HFFc6 (cell line): ENCODE data around the gene FIS1. TPM values are rescaled to one million over a fixed set of nuclear protein-coding genes. Genes with fewer than 3 reads are reported as not detected.
A peak's percentile ranks its signal among the peaks of the same experiment; 100 is the strongest.

Source experiments
- DNase-seq: peaks from one replicate; pipeline ENCODE4 v3.0.0-alpha.2; 2018
- H3K27ac Mint-ChIP-seq: 2 replicates; pipeline ENCODE4 v1.8.0; 2020; ENCODE audit warnings: mild to moderate bottlenecking, mixed read lengths
- H3K27me3 Mint-ChIP-seq: 2 replicates; pipeline ENCODE4 v1.8.0; 2021; ENCODE audit warnings: mild to moderate bottlenecking, moderate library complexity, mixed read lengths; ENCODE audit not compliant: insufficient read depth
- H3K36me3 Mint-ChIP-seq: 2 replicates; pipeline ENCODE4 v1.8.0; 2021; ENCODE audit warnings: low read depth, mixed read lengths
- H3K4me1 Mint-ChIP-seq: 2 replicates; pipeline ENCODE4 v1.8.0; 2020; ENCODE audit warnings: low read depth, mixed read lengths
- H3K4me3 Mint-ChIP-seq: 2 replicates; pipeline ENCODE4 v1.8.0; 2020; ENCODE audit warnings: mild to moderate bottlenecking, moderate library complexity, mixed read lengths
- H3K9me3 Mint-ChIP-seq: 2 replicates; pipeline ENCODE4 v1.8.0; 2020; ENCODE audit warnings: mild to moderate bottlenecking, mixed read lengths
- total RNA-seq, 6 experiments: library from RNA; stranded (reverse); fragmentation: NEBNext Ultra II Directional; extraction: Animal tissue kit (Norgen Biotek cat#: 25700); gene quantifications; 2 replicates in 1 of 6; 3 replicates in 5 of 6; pipeline ENCODE4 v1.2.3, GENCODE V29; 2021
- TF ChIP-seq, protein P1 (sequence below): fragments of 200-600 bp; sonication (generic); IDR thresholded peaks from 2 replicates; pipeline ENCODE4 v1.5.0; 2021; ENCODE audit warnings: antibody characterized with exemption, mild to moderate bottlenecking

Gene FIS1
- total RNA-seq, 6 experiments from 2014 or later, result 160 to 220 (median 192) TPM

DNA sequence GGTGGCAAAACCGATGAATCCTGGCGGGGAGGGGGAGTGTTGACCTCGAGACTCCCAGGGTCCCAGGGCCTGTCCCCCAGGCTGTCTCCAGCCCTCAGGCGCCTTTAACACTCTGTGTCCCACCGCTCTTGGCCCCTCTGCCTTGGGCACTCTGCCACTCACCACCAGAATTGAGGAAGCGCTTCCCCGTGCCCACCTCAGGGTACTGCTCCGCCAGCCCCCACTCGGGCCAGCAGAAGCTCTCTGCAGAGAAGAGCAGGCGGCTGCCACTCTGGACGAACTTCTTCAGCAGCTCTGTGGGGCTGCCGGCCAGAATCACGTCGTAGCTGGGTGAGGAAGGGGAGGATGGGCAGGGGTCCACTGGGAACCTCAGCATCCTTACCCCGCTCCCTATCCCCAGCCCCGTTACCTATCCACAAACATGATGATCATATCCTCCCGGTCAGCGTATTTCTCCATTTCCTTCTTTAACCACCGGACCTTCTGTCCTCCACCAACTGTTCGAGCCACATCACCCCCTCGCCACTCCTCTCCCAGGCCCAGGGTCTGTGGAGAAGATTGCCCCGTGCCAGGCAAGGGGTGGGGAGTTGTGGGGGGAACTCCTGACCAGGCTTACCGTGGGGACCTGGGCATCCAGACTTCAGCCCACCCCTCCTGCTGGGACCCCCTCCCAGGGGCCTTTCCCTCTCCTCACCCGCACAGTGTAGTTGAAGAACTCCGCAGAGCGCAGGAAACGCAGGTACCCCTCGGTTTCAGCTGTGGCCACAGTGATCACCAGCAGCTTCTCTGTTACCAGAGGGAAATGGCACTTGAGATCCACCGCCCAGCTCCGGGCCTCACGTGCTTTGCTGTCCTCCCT lies 28.7 kb downstream of the FIS1 start:
- Mint-ChIP-seq H3K4me1 (peaks cover 41% of the 10 kb centered on the region), H3K27ac (peak overlapping the region; percentile 73), H3K36me3 (peaks cover 7% of the 10 kb centered on the region; the same call in 1 of the 2 replicates), H3K4me3 (peak overlapping the region; percentile 98), H3K9me3 (no peaks in the 10 kb centered on the region), H3K27me3 (peaks cover 3% of the 10 kb centered on the region; the same call in 1 of the 2 replicates)
- TF ChIP-seq, protein P1, sequence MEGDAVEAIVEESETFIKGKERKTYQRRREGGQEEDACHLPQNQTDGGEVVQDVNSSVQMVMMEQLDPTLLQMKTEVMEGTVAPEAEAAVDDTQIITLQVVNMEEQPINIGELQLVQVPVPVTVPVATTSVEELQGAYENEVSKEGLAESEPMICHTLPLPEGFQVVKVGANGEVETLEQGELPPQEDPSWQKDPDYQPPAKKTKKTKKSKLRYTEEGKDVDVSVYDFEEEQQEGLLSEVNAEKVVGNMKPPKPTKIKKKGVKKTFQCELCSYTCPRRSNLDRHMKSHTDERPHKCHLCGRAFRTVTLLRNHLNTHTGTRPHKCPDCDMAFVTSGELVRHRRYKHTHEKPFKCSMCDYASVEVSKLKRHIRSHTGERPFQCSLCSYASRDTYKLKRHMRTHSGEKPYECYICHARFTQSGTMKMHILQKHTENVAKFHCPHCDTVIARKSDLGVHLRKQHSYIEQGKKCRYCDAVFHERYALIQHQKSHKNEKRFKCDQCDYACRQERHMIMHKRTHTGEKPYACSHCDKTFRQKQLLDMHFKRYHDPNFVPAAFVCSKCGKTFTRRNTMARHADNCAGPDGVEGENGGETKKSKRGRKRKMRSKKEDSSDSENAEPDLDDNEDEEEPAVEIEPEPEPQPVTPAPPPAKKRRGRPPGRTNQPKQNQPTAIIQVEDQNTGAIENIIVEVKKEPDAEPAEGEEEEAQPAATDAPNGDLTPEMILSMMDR, result no peak
- DNase-seq, result no peak

DNA sequence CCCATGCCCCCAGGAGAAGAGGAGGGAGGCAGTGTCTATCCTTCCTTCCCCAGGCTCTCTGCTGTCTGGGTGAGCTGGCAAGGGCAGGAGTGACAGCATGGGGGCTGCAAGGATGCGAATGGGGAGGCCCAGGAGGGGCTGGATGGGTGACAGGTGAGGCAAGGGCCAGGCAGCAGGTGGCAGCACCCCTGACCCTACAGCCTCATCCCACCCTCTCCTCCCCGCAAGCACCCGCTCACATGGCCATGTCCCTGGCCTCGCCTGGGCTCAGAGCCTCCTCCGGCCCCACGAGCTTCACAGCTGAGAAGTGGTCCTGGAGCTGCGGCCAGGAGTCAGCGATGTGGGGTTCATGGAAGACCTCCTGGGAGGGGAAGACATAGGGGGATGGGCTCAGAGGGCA lies 32.9 kb downstream of the FIS1 start:
- DNase-seq, result no peak
- TF ChIP-seq, protein P1, result no peak
- H3K36me3 Mint-ChIP-seq, result peaks cover 11% of the 10 kb centered on the region; the same call in 1 of the 2 replicates

DNA sequence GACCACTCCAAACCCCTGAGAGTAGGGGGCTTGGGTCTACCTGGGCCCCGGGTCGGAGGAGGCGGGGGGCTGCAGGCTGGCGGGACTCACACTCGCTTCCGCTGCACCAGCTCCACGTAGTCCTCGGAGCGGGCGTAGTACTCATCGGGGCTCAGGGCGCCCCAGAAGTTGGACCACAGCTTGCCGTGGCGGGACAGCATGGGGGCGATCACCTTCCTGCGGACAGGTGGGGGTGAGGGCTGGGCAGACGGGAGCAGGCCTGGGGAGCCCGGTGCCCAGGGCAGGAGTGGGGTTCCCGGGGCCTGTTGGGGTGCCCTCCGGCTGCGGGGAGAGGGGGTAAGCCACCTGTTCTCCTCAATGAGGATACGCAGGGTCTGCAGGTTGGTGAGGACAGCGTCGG lies 33.4 kb downstream of the FIS1 start:
- TF ChIP-seq, protein P1, result no peak
- Mint-ChIP-seq H3K27me3 (no peaks in the 10 kb centered on the region; the same call in 1 of the 2 replicates), H3K4me1 (peaks cover 17% of the 10 kb centered on the region), H3K27ac (no peak overlapping the region), H3K36me3 (peaks cover 8% of the 10 kb centered on the region; the same call in 1 of the 2 replicates), H3K4me3 (no peak overlapping the region), H3K9me3 (no peaks in the 10 kb centered on the region)
- no peak for DNase-seq

More for the DNA sequence above, 32.9 kb downstream of the FIS1 start:
- Mint-ChIP-seq H3K27ac (no peak overlapping the region), H3K9me3 (no peaks in the 10 kb centered on the region), H3K4me1 (peaks cover 20% of the 10 kb centered on the region), H3K27me3 (peaks cover 3% of the 10 kb centered on the region; the same call in 1 of the 2 replicates), H3K4me3 (no peak overlapping the region)

DNA sequence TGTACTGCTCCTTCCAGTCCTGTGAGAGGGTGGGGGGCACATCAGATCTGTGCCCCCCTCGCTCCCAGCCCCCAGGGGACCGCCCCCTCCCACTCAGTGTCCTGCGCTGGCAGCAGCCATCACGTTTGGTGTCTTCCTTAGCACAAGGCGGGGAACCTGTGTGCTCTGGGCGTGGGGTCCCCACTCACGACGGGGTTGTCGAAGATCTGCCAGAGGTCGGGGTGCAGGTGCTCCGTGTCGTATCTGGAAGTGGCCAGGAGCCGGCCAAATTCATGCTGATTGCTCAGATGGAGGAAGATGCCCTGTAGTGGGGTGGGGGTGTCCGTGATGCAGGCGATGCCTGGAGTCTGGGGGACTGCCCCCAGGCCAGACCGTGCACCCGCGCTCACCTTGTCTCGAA lies 34.7 kb downstream of the FIS1 start:
- H3K9me3 Mint-ChIP-seq, result no peaks in the 10 kb centered on the region
- H3K27ac Mint-ChIP-seq, result no peak overlapping the region
- peaks cover 3% of the 10 kb centered on the region; the same call in 1 of the 2 replicates for H3K4me1 Mint-ChIP-seq
- no peak overlapping the region for H3K4me3 Mint-ChIP-seq
- no peaks in the 10 kb centered on the region; the same call in 1 of the 2 replicates for H3K27me3 Mint-ChIP-seq
- TF ChIP-seq, protein P1, result no peak
- no peak for DNase-seq
- H3K36me3 Mint-ChIP-seq, result peaks cover 4% of the 10 kb centered on the region; the same call in 1 of the 2 replicates

DNA sequence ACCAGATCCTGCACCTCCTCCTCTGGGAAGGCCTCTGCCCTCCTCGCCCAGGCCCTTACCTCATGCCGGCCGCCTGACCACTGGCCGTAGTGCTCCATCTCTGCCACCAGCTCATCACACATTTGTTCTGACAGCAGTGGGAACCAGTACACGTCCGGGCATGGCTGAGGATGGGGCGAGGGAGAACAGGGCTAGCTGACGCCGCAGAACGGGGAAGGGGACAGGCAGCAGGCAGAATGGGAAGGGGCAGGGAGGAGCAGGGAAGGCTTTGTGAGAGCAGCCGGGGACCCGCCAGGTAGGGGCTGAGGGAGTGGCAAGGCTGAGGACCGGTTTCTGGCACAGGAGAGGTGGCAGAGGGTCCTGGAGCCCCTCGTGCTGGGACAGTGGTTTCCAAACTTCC lies 36.1 kb downstream of the FIS1 start:
- Mint-ChIP-seq H3K27ac (no peak overlapping the region), H3K4me1 (no peaks in the 10 kb centered on the region), H3K4me3 (no peak overlapping the region), H3K27me3 (no peaks in the 10 kb centered on the region; the same call in 1 of the 2 replicates), H3K36me3 (peaks cover 4% of the 10 kb centered on the region; the same call in 1 of the 2 replicates), H3K9me3 (no peaks in the 10 kb centered on the region)
- TF ChIP-seq, protein P1, result no peak
- DNase-seq, result no peak
